Measurements from ENCODE around the gene NFATC1.
"Not testable (repeated sequence)": the region's sequence is repeated elsewhere in the genome, so short reads cannot be mapped to it uniquely, and the experiment has no call there.

The NFATC1 gene

DNA sequence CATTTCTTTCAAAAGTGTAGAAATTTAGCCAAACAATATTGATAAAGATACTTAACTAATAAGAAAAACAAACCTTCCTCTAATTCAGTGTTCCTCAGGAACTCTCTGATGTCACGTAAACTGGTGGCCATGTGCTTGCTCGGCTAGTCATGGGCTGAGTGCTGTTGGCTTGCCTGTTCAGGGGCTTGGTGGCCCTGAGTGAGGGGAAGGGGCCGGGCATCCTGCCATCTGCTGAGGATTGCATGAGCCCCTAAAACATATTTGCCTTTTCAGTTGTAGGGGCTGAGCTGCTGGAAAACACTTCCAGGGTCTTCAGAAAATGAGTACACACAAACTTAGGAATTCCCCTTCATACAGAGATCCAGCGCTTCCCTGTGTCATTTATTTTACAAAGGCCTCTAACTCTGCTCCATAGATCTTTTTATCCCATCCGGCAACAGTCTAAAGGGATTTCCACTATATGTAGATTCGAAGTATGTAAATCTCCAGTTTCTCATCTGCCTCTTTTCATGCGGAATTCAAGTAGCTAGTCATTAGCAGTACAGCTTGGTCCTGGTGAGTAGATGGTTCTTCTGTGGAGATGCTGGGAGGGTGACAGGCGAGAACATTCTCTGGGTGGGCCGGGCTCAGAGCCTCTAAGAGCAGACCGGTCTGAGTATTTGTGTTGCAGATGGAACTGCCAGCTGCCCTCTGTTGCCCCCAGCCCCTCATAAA, 20.1 kb upstream of the NFATC1 start:
- no peak for DNase-seq (ENCODE audit: low read depth in 2 of 2)

DNA sequence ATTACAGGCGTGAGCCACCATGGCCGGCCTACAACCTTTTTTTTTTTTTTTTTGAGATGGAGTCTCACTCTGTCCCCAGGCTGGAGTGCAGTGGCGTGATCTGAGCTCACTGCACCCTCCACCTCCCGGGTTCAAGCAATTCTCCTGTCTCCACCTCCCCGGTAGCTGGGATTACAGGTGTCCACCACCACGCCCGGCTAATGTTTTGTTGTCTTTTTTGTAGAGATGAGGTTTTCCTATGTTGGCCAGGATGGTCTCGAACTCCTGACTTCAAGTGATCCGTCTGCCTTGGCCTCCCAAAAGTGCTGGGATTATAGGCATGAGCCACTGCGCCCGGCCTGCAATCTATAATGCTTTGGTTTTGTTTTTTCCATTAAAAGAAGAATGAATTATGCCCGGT, 19.1 kb upstream of the NFATC1 start:
- DNase-seq (ENCODE audit: low read depth in 2 of 2) = not testable (repeated sequence)

DNA sequence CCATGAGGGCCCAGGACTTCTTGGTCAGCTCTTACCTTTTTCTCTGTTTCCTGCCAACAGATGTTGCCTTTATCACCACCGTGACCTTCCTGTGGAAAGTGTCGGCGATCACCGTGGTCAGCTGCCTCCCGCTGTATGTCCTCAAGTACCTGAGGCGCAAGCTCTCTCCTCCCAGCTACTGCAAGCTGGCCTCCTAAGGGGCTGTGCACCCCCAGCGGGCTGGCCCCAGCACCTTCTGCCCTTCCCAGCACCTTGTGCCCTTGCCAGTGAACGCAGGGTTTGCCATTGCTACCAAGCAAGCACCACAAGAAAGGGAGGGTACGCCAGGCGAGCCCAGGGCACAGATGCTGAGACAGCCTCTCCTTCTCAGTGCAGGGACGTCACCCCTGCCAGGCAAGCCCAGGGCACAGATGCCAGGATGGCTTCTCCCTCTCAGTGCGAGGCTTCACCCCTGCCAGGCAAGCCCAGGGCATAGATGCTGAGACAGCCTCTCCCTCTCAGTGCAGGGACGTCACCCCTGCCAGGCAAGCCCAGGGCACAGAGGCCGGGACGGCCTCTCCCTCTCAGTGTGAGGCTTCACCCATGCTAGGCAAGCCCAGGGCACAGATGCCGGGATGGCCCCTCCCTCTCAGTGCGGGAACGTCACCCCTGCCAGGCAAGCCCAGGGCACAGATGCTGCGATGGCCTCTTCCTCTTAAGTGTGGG, 18.4 kb upstream of the NFATC1 start:
- DNase-seq (ENCODE audit: low read depth in 2 of 2) = no peak

DNA sequence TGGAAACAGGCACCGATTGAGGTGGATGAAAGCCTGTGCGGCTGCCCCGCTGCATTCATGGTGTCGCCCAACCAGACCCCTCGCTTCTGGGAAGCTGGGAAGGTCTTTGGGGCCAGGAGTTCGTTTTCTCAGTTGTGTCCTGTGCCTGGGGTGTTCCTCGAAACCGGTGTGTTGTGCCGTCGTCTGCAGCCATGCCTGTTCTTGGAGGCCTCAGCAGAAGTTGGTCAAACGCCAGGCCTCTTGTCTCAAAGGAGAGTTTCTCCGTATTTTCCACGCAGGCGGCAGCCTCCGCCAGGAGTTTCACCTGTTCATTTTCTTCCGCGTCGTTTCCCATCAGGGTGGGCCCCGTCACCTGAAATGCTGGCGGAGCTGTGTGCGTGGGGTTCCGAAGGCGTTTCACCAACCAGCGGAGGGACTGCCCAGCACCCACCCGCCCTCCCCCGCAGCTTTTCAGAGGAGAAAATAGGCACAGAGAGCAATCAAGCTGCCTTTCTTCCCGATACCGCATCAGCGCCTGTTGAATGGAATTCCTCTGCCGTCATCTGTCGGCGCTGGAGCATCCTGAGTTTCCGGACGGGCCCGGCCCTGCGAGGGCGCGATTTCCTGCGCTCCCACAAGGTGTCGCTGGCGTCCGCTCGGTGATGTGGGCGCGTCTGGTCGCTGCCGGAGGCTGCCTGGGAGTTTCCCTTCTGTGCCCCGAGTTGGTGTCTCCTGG, 17.0 kb upstream of the NFATC1 start:
- peak; percentile 62 to 63 for DNase-seq (ENCODE audit: low read depth in 2 of 2)

DNA sequence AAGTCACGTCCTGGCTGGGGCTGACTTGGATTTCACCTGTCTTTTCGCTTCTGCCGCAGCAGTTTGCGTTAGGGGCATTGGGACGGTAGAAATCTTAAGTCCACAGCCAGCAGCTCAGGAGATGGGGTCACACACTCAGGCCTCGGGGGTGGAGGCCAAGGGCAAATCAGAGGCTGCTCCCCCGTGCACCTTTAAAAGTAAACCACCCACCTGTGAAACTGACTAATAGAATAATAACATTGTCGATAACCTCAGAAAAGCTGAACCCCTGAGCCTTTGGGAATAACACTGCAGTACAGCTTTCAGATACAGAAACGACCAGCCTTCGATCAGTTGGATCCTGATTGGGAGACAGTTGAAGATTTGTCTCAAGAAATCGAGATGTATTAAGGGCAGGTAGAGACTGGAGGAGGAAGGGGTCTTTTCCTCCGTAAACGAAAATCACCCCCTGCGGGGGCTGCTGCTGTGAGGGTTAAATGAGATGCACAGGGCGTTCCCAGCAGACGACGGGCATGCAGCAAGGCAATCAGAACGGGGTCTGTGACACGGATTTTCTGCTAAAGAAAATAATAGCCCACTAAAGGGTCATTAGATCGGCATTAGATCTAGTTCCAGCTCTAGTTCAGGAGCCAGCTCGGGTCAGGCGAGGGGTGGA, 16.4 kb upstream of the NFATC1 start:
- DNase-seq (ENCODE audit: low read depth in 2 of 2) = no peak

DNA sequence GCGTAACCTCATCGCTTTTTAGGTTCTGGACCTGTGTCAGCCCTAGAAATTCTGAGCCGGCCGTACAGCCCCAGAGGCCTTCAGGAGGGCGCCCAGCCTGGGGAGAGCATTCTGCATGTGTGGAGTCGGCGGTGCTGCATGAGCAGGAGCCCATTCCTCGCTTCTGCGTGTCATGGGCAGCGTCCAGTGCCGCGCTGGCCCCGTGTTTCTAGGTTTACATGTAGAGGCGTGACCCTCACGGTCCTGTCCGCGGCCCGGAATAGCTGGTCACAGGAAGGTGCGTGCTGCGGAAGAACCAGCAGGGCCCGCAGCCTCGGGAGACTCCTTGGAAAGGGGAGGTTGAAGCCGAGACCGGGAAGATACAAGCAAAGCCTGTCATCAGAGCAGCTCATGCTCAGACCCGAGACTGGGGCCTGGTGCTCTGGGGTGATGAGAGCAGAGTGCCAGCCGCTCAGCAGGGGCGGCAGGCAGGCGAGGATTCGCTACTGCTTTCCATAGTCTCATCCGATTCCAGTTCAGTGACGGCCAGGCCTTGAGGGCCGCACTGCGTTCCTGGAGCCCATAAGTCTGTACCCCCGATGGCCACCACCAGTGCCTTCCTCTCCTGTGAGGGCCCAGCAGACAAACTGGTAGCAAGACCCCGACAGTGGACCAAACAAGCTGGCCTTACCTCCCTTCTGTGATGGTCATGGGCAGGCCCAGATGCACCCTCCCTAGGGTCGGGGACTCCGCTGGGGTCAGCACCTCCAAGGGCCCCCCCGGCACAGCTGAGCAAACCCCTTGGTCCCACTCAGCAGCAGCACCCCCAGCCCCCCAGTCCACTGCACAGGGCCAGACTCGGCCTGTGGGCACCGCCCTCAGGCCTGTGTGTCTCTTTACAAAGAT, 15.6 kb upstream of the NFATC1 start:
- DNase-seq (ENCODE audit: low read depth in 2 of 2) = no peak

DNA sequence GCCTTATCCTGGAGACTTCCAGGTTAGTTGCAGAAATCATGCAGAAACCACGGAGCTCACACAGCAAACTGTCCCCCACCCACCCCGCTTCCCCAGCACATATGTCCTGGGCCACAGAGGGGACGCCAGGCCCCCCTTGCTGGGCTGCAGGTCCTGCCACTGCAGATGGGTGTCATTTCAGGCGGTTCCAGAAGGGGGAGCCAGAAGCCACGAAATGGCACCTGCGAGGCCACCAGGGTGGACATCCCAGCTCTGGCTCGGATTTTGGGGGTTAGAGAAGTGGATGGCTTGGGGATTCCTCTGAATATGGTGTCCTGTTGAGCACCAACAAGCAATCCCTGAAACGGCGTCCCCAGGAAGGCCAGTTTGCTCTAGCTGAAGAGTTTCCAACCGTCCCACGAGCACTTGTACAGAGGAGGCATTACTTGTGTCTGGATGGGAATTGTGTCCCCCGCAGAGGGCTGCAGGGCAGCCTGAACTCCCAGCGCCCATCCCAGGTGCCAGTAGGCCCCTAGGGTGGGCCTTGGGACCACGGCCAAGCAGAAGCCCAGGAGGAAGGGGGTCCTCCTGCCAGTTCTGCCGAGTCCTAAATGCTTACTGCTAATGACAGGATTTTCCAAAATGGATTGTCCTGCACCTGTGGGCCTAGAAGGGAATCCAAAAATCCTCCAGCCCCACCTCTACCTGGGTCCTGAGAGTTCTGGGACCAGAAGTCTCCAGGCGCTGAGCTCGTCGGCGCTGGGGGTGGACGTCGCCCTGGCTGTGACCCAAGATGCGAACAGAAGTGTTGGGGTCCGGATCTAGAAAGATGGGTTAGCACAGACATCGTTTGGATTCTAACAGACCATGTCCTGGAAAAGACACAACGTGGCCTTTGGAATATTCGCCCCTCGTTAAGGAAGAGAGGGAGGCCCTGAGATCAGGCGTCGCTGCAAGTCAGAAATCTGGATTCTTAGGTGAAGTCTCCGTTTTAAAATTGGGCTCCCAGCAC, 14.6 kb upstream of the NFATC1 start:
- peak in 1 of 2 donors; percentile 44 for DNase-seq (ENCODE audit: low read depth in 2 of 2)

DNA sequence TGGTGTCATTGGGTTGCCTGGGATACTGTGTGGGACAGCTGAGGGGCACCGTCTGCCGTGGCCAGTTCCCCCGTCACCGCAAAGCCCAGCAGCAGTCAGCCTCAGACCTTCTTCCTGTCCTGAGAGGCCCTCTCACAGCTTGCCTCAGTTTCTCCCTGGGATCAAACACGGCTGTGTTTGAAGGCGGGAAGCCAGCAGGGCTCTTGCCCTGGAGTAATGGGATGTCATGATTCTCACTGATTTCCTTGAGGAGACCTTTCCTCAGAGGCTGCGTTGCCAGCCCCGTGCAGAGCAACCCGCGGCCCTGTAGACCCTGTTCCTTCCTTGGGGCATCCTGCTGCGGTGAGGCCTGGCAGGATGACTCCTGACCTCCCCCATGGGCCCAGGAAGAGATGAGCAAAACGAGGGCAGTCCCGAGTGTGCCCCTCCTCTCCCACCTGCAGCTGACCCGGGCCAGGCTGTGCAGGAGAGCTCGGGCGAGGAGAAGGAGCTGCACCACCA, 13.9 kb upstream of the NFATC1 start:
- no peak for DNase-seq (ENCODE audit: low read depth in 2 of 2)

DNA sequence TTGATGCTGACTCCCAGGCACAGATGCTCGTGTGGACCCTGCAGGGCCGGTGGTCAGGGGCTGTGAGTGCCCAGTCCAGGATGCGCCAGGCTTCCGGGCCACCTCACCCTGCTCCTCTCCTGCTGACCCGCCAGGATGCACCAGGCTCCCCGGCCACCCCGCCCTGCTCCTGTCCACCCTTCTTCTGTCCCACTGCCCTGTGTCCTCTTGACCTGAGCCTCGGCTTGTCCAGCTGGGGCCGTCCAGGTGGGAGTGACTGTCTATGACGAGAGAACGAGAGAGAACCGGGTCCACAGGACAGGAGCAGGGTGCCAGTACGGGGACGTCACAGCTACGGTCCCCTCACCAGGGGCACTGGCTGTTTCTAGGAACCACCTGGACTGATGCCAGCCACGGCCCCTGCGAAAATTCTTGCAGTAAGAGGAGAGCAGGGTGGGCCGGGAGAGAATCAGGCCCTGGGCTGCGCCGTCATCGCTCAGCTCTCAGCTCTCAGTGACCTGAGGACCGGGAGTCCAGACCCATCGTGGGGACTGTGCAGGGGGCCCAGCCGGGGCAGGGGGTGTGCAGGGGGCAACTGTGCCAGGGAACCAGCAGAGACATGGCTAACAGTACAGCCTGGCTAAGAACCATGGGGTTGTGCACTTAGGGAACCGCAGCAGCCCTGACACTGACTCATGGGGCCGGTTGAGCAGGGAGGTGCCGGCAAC, 12.9 kb upstream of the NFATC1 start:
- no peak for DNase-seq (ENCODE audit: low read depth in 2 of 2)

DNA sequence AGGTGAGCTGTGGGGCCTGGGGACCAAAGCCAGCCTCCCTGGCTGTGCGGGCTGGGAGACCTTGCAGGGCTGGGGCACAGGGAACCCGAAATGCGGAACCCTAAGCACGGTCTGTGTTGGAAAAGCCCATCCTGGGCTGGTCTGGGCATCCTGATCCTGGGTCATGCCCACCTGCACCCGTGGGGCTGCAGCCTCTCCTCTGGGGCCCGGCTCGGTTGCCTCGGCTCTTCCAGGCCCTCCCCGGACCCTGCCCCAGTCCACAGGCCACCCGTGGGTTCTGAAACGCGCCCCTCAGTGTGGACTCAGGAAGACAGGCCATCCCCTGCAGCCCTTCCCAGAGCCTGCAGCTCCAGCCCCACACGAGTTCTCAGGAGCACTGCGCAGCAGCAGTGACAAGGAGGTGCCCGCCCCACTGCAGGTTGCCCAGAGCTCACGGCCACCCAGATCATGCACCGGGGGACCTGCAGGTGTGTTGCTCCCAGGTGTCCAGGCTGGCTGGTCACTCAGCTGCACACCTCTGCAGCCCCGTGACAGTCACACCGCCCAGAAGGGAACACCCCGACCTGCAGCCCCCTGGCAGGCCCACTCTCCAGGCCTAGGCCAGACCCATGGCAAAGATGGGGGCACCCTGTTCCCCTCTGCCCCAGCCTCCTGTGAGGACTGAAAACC, 12.2 kb upstream of the NFATC1 start:
- DNase-seq (ENCODE audit: low read depth in 2 of 2) = no peak

DNA sequence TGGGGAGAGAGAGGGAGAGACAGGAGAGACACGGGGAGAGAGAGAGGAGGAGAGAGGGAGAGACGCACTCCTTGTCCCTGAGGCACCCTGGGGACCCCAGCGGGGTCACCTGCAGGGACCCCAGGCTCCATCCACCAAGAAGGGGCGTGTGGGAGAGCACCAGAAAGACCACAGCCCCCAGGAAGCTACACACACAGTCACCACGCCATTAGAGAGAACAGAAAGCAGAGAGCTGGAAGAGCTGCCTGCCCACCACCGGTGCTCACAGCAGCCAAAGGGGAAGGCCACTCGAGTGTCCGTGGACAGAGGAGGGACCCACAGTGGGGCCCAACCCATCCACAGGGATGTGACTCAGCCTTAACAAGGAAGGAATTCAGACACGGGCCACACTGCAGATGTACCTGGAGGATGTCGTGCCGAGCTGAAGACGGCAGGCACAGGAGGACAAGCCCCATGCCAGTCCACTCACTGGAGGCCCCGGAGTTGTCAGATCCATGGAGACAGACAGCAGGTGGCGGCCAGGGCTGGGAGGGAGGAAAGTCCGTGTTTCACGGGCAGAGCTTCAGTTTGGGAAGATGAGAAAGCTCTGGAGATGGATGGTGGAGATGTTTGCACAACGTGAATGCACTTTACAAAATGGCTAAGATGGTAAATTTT, 11.5 kb upstream of the NFATC1 start:
- DNase-seq (ENCODE audit: low read depth in 2 of 2) = no peak

DNA sequence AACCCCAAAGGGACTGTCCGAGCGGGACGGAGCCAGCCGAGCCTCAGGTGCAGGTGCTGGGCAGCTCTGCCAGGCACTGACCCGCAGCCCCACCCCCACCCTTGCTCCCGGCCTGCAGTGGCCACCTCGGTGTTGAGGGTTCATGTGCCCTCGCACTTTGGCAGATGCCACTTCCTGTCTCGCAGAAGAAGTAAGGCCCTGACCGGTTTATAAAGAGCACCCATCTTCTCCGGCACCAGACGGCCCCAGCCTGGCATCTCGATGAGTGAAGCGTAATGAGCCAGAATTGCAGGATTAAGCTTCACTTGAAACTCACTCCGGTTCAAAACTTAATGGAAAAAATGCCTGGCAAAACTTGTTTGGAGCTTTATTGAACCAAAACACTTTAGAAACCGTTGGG, 10.9 kb upstream of the NFATC1 start:
- no peak for DNase-seq (ENCODE audit: low read depth in 2 of 2)

DNA sequence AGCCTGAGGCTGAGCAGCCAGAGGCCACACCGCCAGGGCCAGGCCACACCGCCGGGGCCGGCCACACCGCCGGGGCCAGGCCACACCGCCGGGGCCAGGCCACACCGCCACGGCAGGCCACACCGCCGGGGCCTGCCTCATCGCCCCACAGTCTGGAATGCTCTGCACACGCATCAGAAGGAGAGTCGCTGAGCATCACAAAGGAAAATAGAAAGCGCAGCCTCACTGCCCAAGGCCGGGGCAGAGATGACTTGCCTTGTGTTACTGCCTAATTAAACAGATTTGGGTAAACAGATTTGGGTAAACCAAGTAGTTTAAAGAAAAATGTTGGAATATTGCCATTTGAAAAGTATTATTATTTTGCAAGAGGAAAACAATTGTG, 10.4 kb upstream of the NFATC1 start:
- DNase-seq (ENCODE audit: low read depth in 2 of 2) = no peak

DNA sequence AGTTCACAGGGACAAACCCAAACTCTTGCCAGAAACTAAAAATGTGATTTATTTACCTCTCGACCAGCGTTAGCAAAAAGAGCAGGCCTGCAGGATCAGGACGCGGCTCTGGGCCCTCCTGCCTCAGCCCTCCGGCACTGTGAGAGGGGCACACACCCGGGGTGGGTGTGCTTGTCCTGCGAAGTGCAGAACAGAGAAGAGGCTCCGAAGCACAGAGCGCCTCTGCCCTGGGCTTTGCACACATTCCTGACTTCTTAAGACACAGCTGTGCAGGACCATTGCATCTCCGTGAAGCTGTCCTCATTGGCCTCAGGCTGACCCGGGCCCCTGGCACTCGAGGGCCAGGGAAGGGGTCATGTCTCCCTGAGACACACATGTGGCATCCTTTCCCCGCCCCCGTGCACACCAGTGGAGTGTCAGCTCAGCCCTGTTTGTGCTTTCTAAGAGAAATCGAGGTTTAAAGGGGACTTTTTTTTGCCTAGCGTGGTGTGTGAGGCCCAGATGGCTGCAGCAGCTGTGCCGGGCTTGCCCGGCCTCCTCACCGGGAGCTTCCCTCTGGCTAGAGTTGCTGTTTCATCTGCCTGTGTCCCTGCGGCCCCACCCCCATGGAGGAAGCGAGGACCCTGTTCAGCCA, 9.9 kb upstream of the NFATC1 start:
- no peak for DNase-seq (ENCODE audit: low read depth in 2 of 2)

DNA sequence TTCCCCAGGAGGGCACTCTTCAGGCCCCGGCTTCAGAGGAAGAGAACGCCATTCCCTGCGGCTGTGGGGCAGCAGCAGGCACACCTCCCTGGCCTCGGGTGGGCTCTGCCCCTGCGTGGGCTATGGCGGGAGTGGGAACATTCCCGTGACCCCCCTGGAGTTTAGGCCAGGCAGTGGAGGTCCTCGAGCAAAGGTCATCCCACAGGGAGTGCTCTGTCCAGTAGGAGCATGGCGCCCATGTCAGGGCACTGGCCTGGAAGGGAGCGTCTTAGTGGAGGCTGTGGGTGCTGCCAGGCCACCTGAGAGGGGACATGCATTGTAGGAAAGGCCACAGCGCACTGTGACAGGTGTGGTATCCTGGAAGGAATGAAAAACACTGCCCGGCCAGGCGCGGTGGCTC, 9.2 kb upstream of the NFATC1 start:
- no peak for DNase-seq (ENCODE audit: low read depth in 2 of 2)

DNA sequence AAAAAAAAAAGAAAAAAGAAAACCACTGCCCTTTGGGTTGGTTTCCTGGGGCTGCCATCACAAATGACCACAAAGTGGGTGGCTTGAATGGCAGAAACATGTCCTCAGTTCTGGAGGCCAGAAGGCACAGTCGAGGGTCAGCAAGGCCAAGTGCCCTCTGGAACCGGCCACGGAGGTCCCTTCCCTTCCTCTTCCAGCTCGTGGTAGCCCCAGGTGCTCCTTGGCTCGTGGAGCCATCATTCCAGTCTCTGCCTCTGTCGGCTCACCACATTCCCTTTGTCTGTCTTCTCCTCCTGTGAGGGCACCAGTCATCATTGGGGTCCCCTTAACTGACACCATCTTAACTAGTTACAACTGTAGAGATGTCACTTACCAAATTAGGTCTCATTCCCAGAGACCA, 8.5 kb upstream of the NFATC1 start:
- DNase-seq (ENCODE audit: low read depth in 2 of 2) = no peak

DNA sequence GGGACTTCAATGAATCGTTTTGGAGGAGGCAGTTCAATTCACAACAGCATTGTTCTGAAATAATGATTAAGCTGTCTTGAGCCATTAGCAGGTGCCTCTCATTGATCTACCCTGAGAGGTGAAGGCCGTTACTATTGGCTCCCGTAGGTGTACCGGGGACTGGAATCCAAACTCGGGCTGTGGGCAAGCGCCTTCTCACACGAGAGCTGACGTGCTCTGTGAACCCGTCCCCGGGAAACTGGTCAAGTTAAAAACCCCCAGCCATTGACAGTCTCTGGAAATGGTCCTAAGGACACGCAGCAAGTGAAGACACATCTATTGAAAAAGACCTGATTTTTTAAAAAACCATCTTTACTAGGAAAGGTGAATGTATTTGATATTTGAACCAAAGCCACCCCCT, 8.1 kb upstream of the NFATC1 start:
- DNase-seq (ENCODE audit: low read depth in 2 of 2) = no peak

DNA sequence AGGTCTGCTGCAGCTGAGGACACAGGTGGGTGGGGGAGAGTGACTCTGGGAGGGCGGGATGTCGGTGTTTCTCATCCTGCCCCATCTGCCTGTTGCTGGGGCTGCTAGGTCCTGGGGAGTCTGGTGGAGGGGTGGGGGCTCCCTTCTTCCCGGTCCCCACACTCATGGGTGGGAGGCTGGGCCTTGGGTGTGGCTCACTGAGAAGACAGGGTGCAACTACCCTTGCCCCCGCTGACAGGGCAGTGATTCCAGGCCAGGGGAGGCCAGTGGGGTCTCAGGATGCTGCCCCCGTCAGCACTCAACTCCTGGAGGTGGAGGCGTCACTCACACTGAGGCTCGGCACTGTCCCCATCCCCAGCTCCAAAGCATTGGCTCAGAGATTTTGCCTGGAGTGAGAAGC, 7.7 kb upstream of the NFATC1 start:
- DNase-seq (ENCODE audit: low read depth in 2 of 2) = no peak
